NCI-H2227 (cell line): ENCODE data around the gene RBM4.
A peak's percentile ranks its signal among the peaks of the same experiment; 100 is the strongest.

Experiments used
- DNase-seq: peaks from one replicate; lab custom pipeline; 2025; ENCODE audit not compliant: unreplicated experiment; lab: John Stamatoyannopoulos, UW

RBM4 gene

DNA sequence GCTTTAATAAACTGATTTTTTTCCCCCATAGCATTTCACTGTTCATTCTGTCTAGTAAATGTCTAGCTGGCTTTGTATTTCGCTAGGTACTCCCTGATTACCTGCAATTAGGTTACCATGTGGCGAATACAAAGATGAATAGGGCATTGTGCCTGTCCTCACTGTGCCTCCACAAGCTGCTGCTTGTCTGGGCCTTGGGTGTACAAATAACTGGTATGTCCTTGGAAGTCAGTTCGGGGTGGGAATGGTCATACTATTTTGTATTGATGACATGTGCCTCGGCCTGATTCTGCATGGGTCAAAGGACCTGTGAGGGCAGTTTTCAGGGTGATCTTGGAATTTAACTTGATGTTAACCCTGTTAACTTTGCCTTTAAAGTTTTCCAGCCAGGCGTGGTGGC is 11.4 kb downstream of the RBM4 start:
- no peak for DNase-seq

GRCh38 chr11:66651016-66651415 is 12.5 kb downstream of the RBM4 start:
- no peak for DNase-seq

DNA sequence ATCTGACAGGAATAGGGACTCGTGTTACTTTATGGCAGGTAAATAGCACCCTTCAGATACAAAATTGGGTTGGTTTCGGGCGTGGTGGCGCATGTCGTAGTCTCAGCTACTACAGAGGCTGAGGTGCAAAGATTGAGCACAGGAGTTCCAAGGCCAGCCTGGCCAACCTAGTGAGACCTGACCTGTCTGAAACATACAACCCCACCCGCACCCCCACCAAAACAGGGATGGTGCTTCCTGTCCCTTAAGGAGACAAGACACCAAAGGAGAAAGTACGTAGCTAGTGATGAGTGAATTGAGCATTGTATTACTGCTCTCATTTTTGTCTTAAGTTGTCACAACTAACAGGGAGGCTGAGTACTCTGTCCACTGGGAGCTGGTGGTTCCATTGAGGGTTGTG is 14.1 kb downstream of the RBM4 start:
- no peak for DNase-seq

DNA sequence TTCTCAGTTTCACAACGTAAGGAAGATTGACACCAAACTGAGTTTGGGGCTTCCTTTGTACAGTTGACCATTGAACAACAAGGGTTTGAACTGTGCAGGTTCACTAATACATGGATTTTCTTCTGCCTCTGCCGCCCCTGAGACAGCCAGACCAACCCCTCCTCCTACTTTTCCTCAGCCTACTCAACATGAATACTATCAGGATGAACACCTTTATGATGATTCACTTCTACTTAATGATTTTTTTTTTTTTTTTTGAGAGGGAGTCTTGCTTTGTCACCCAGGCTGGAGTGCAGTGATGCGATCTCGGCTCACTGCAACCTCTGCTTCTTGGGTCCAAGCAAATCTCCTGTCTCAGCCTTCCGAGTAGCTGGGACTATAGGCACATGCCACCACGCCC is 14.6 kb downstream of the RBM4 start:
- DNase-seq: no peak

- no peak for DNase-seq
These were observed 21.3 kb downstream of the RBM4 start for GRCh38 chr11:66659763-66660162.

DNA sequence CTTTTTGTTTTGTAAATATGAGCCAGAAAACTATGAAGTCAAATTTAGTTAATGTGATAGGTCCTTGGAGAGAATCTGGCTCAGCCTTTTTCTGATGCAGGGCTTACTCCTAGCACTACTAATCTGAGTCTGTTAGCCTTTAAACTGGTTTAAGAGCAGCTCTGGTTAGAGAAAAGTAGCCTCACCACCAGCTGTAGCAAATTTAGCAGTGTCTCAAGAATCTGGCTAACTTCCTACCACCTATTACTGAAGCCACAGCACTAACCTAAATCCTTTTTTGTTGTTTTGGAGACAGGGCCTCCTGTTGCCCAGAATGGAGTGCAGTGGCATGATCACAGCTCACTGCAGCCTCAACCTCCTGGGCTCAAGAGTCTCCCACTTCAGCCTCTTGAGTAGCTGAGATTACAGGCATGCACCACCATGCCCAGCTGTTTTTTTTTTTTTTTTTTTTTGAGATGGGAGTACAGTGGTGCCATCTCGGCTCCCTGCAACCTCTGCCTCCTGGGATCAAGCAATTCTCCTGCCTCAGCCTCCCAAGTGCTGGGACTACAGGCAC is 25.3 kb downstream of the RBM4 start:
- no peak for DNase-seq

- DNase-seq: no peak
These were observed 26.9 kb downstream of the RBM4 start for GRCh38 chr11:66665369-66665768.

- DNase-seq: no peak
These were observed 32.3 kb downstream of the RBM4 start for GRCh38 chr11:66670816-66671215.

DNA sequence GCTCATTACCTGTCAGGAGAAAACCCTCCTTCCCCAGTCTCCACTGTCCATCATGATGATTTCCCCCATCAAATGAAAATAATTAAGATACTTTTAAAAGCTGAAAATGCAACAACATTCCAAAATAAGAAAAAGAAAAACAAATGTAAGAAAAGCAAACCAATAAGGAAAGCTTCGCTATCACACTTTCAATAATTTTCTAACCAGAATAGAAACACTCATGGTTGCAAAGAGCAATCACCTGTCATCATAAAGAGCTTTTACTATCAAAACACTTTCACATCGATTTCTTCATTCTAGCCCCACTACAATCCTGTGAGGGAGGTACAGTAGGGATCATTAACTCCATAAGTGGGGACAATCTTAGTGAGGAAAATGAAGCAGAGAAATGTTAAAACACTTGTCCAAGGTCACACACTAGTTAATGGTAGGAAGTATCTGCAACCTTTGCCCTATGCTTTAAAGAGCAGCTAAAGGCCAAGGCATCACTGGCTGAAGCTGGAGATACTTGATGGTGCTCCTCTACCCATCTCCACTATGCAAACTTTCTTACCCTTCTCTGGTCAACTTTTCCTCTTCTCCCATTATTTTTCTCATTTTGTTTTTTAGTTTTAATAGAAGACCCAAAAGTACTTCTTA is 36.6 kb downstream of the RBM4 start:
- DNase-seq: peak; percentile 23

DNA sequence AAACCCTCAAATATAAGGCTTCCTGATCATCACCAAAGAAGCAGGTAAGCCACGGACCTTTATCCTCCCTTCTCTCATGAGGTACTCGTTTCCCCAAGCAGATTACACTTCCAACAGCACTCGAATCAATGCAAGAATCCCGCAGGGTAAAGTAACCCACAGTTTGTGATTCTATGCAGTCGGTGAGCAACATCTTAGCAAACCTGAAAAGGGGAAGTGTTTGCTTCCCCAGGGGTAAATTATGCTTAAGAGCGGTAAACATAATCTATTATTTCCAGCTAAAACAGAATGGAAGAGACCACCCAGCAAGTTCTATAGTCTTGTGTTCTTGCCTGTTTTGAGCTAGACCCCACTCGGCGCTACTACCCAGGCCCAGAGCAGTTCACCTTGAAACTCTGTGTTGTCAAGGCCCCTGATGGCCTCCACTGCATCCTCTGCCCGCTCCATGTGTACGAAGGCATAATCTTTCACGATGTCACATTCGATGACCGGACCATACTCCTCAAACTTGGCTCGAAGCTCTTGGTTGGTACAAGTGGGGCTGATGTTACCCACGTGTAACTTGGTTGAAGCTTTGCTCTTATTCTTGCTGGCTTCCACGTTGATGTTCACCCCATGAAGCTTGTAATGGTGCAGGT is 37.9 kb downstream of the RBM4 start:
- DNase-seq: no peak

GRCh38 chr11:66676931-66677598 is 38.6 kb downstream of the RBM4 start:
- peak; percentile 57 for DNase-seq

- peak; percentile 99 for DNase-seq
These were observed 39.3 kb downstream of the RBM4 start, which contains the start of gene RBM4B for GRCh38 chr11:66677599-66678375. Gene RBM4B, minus strand, starts transcription at chr11:66677887. Its CDS starts 808 bp downstream, at chr11:66677079.

GRCh38 chr11:66680966-66681645 is 42.6 kb downstream of the RBM4 start:
- DNase-seq: no peak

GRCh38 chr11:66683877-66684276 is 45.4 kb downstream of the RBM4 start:
- DNase-seq: no peak

DNA sequence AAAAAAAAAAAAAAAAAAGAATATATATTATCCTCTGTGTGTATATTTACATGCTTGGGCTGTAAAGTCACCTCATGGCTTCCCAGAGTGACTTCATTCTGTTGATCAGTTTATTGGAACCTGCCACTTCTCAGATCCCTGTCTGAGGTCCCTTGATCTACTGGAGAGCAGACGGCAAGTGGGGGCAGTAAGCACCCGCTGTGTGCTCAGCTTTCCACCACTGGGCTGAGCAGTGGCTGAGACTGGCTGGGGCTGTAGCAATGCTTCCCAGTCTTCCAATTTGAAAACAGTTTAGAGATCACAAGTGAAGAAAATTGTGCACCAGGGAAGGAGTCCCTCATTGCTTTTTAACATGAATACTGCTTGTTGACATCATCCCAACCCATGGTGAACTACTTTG is 46.1 kb downstream of the RBM4 start:
- DNase-seq: no peak

DNA sequence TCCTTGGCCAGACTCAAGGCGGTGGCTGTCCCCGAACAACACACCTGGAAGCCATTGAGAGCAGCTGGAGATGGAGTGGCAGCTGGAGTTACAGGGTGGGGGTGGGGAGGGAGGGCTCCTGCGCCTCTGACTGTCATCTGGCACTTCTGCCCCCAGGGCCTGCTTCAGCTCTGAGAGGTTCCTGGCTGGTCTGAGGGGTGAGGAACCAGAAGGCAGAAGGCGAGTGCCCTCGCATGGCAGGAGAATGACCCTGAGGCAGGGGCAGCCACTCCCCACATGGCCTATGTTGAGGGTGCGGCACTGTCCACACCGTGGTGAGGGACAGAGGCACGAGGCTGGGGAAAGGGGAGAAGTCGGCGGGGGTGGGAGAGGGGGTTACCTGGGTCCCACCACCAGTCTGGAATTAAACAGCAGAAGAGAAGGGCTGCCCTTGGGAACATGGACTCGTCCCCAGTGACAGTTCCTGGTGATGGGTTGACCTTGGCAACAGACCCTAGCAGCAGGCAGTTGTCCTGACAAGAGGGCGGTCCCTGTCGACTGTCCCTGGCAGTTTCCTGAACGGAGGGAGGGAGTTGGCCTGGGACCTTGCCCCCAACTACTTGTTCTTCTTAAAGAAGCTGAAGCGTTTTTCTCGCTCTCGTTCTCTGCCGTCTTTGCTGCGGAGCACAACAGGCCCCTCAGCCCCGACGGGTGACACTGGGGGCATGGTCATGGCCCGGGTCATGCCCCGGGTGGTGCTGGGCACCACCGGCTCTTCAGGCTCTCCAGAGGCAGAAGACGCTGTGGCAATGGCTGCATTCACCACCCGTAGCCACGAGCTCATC is 47.0 kb downstream of the RBM4 start:
- no peak for DNase-seq

GRCh38 chr11:66686100-66686785 is 47.7 kb downstream of the RBM4 start:
- DNase-seq: no peak

DNA sequence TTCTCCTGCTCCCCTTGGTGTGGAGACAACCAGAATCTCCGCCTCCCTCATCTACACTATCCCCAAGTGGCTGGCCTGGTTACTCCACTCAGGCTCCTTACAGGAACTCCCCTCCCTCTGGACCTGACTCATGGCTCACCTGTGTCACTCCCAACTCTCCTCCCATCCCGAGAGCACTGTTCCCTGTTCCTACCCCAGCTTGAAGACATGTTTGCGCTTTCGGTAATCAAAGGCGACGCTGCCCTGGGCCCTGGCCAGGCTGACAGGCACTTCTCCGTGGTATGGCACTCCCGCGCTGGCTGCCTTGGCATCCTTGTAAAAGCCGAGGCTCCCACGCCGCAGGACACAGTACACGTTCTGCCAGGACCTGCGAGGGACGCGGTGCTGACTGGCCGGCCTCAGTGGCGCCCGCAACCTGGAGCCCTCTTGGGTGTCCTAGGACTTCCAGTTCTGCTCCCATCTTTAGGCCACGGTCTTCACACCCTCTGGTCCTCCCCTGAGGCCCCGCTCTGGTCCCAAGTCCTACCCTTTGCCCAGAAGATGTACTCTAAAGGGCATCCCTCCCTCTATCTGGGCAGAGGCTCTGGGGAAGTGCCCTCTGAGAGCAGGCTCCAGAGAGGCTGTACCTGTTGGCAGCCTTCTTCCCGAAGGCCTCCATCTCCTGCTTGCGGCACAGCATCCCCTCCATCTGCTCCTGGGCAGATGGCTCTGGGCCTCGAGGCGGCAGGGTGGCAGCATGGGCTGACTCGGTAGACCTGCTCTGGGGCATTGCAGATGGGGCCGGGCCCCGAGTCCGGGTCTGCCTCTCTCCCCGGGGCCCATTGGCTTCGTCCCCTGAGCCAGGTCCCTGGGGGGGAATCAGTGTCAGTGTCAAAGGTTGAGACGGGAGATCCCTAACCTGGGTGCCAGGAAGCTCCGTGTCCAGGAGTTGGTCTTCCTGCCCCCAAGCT is 48.6 kb downstream of the RBM4 start:
- DNase-seq: no peak
